ENCODE measurements around the gene PDE4D.

The PDE4D gene

GRCh38 chr5:59152701-59153245 is 740.8 kb downstream of the PDE4D start (continued):
- TF ChIP-seq CREB5 (CRISPR knock-in tag; IDR thresholded peaks at IDR 0.05; ENCODE audit: low read depth) = no peak
- TF ChIP-seq ZFP30 (CRISPR knock-in tag; IDR thresholded peaks at IDR 0.05) = no peak
- no peak for TF ChIP-seq ZC3H10 (CRISPR knock-in tag; IDR thresholded peaks at IDR 0.05)
- TF ChIP-seq BACH2 (CRISPR knock-in tag; IDR thresholded peaks at IDR 0.05; ENCODE audit: borderline replicate concordance) = no peak

- TF ChIP-seq ARNTL (CRISPR knock-in tag; IDR thresholded peaks at IDR 0.05; ENCODE audit: borderline replicate concordance, low read depth) (no peak), ZNF8 (CRISPR knock-in tag; IDR thresholded peaks at IDR 0.05) (no peak), TOX (CRISPR knock-in tag; IDR thresholded peaks at IDR 0.05; ENCODE audit: borderline replicate concordance) (no peak), ZC3H10 (CRISPR knock-in tag; IDR thresholded peaks at IDR 0.05) (no peak), GLIS3 (CRISPR knock-in tag; IDR thresholded peaks at IDR 0.05) (no peak), ESRRG (CRISPR knock-in tag; IDR thresholded peaks at IDR 0.05) (no peak), TSHZ2 (CRISPR knock-in tag; IDR thresholded peaks at IDR 0.05) (no peak), ISL1 (CRISPR knock-in tag; IDR thresholded peaks at IDR 0.05) (no peak), RARB (CRISPR knock-in tag; IDR thresholded peaks at IDR 0.05) (no peak), CSRNP3 (CRISPR knock-in tag; IDR thresholded peaks at IDR 0.05) (no peak), SNAI2 (CRISPR knock-in tag; IDR thresholded peaks at IDR 0.05) (no peak), ZNF70 (CRISPR knock-in tag; IDR thresholded peaks at IDR 0.05) (no peak), PATZ1 (CRISPR knock-in tag; IDR thresholded peaks at IDR 0.05; ENCODE audit: borderline replicate concordance) (no peak), CSDC2 (CRISPR knock-in tag; IDR thresholded peaks at IDR 0.05) (no peak), OSR1 (CRISPR knock-in tag; IDR thresholded peaks at IDR 0.05) (no peak), ZFP30 (CRISPR knock-in tag; IDR thresholded peaks at IDR 0.05) (no peak), PPARA (CRISPR knock-in tag; IDR thresholded peaks at IDR 0.05; ENCODE audit: borderline replicate concordance) (no peak), BACH2 (CRISPR knock-in tag; IDR thresholded peaks at IDR 0.05; ENCODE audit: borderline replicate concordance) (no peak), TCF4 (CRISPR knock-in tag; IDR thresholded peaks at IDR 0.05; ENCODE audit: borderline replicate concordance) (no peak)
- TF ChIP-seq, protein P1, sequence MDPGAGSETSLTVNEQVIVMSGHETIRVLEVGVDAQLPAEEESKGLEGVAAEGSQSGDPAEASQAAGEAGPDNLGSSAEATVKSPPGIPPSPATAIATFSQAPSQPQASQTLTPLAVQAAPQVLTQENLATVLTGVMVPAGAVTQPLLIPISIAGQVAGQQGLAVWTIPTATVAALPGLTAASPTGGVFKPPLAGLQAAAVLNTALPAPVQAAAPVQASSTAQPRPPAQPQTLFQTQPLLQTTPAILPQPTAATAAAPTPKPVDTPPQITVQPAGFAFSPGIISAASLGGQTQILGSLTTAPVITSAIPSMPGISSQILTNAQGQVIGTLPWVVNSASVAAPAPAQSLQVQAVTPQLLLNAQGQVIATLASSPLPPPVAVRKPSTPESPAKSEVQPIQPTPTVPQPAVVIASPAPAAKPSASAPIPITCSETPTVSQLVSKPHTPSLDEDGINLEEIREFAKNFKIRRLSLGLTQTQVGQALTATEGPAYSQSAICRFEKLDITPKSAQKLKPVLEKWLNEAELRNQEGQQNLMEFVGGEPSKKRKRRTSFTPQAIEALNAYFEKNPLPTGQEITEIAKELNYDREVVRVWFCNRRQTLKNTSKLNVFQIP (CRISPR knock-in tag; IDR thresholded peaks at IDR 0.05; ENCODE audit: borderline replicate concordance, low read depth) = no peak
- ATAC-seq = no peak
Observed at GRCh38 chr5:59151162-59151889, 742.2 kb downstream of the PDE4D start.

DNA sequence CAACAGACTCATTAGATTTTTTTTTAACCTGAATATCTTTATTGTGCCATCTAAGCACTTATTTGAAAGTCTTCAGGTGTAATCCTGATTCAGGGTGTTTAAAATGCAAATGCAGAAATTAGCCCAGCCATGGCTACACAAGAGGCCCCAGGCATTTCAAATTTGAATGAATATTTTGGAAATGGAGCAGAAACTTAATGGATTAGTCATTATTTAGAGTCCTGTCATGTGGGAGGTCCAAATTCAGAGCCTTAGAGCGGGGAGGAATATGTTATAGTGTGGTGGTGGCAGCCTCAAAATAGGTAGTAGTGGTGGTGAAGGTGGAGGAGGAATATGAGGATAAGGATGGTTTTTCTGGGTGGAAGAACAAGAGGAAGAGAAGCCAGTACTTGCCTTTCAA is 743.7 kb downstream of the PDE4D start:
- TF ChIP-seq CREB5 (CRISPR knock-in tag; IDR thresholded peaks at IDR 0.05; ENCODE audit: low read depth) = no peak
- no peak for TF ChIP-seq ZC3H10 (CRISPR knock-in tag; IDR thresholded peaks at IDR 0.05)
- no peak for TF ChIP-seq ZNF8 (CRISPR knock-in tag; IDR thresholded peaks at IDR 0.05)
- no peak for TF ChIP-seq SNAI2 (CRISPR knock-in tag; IDR thresholded peaks at IDR 0.05)
- TF ChIP-seq ZNF70 (CRISPR knock-in tag; IDR thresholded peaks at IDR 0.05) = no peak
- ATAC-seq = no peak

Data from SK-N-SH treated with all-trans-retinoic acid at 6 μM for 48 hours (cell line).